HEK293 (cell line): ENCODE results near the gene TANGO2.
A peak's percentile ranks its signal among the peaks of the same experiment; 100 is the strongest.

Experiments
- CTCF ChIA-PET: fragments of 350-600 bp; formaldehyde crosslinking; extraction: SDS; loops from one replicate; lab custom pipeline; 2021; ENCODE audit warnings: antibody characterized with exemption; lab: Yijun Ruan, JAX
- POLR2A ChIA-PET: fragments of 300-600 bp; formaldehyde crosslinking; extraction: SDS; loops from one replicate; lab custom pipeline; 2020; ENCODE audit warnings: antibody characterized with exemption, inconsistent platforms; lab: Yijun Ruan, JAX
- H3K27ac ChIP-seq: fragments of 200-500 bp; sonication (Bioruptor generic); 2 replicates; pipeline ENCODE4 v1.5.1; 2014; ENCODE audit warnings: low read depth, low read length, control low read depth, inconsistent platforms; ENCODE audit errors: extremely low read depth
- H3K36me3 ChIP-seq, 2 experiments: fragments of 200-500 bp in 1 of 2; sonication (Bioruptor generic) in 1 of 2; 1 replicate in 1 of 2; 2 replicates in 1 of 2; pipeline ENCODE4 v1.5.1; 2014 to 2017; ENCODE audit warnings: inconsistent platforms in 2 of 2, low read length in 2 of 2; ENCODE audit not compliant: control insufficient read depth in 2 of 2, insufficient read depth in 1 of 2
- H3K4me1 ChIP-seq: fragments of 200-500 bp; sonication (Bioruptor generic); 2 replicates; pipeline ENCODE4 v1.5.1; 2014; ENCODE audit warnings: mild to moderate bottlenecking, low read length, inconsistent platforms; ENCODE audit not compliant: control insufficient read depth, insufficient read depth
- H3K4me3 ChIP-seq: 2 replicates; pipeline ENCODE4 v1.5.1; 2011; ENCODE audit warnings: low read depth, mild to moderate bottlenecking, control low read depth, low read length, moderate library complexity
- H3K9me3 ChIP-seq: fragments of 200-500 bp; sonication (Bioruptor generic); 2 replicates; pipeline ENCODE4 v1.5.1; 2014; ENCODE audit warnings: low read depth, low read length, inconsistent platforms; ENCODE audit not compliant: control insufficient read depth, insufficient read depth
- GFI1B ChIP-seq: fragments of 450-650 bp; formaldehyde crosslinking; IDR thresholded peaks from 2 replicates; pipeline ENCODE4 v1.5.1; 2016; ENCODE audit warnings: missing biosample characterization, missing genetic modification characterization
- GLIS1 ChIP-seq: fragments of 450-650 bp; formaldehyde crosslinking; IDR thresholded peaks from 2 replicates; pipeline ENCODE4 v1.5.1; 2016; ENCODE audit warnings: missing biosample characterization, missing genetic modification characterization
- SP3 ChIP-seq: fragments of 450-650 bp; formaldehyde crosslinking; IDR thresholded peaks from 2 replicates; pipeline ENCODE4 v1.5.1; 2016; ENCODE audit warnings: missing biosample characterization, missing genetic modification characterization
- ZFHX2 ChIP-seq: fragments of 450-650 bp; formaldehyde crosslinking; conservative IDR thresholded peaks from 2 replicates; pipeline ENCODE4 v1.5.1; 2016; ENCODE audit warnings: missing biosample characterization, missing genetic modification characterization
- ZIC2 ChIP-seq: fragments of 450-650 bp; formaldehyde crosslinking; IDR thresholded peaks from 2 replicates; pipeline ENCODE4 v1.5.1; 2016; ENCODE audit warnings: missing biosample characterization, missing genetic modification characterization
- ZNF138 ChIP-seq: fragments of 450-650 bp; formaldehyde crosslinking; IDR thresholded peaks from 2 replicates; pipeline ENCODE4 v1.5.1; 2016; ENCODE audit warnings: missing biosample characterization, missing genetic modification characterization, borderline replicate concordance
- ZNF175 ChIP-seq: fragments of 450-650 bp; formaldehyde crosslinking; IDR thresholded peaks from 2 replicates; pipeline ENCODE4 v1.5.1; 2016; ENCODE audit warnings: missing biosample characterization, missing genetic modification characterization
- ZNF18 ChIP-seq: fragments of 450-650 bp; formaldehyde crosslinking; IDR thresholded peaks from 2 replicates; pipeline ENCODE4 v1.5.1; 2016; ENCODE audit warnings: missing biosample characterization, missing genetic modification characterization
- ZNF214 ChIP-seq: fragments of 450-650 bp; formaldehyde crosslinking; IDR thresholded peaks from 2 replicates; pipeline ENCODE4 v1.5.1; 2017; ENCODE audit warnings: missing biosample characterization, mild to moderate bottlenecking, missing genetic modification characterization, borderline replicate concordance
- ZNF362 ChIP-seq: fragments of 450-650 bp; formaldehyde crosslinking; IDR thresholded peaks from 2 replicates; pipeline ENCODE4 v1.5.1; 2016; ENCODE audit warnings: missing biosample characterization, missing genetic modification characterization
- ZNF391 ChIP-seq: fragments of 450-650 bp; formaldehyde crosslinking; IDR thresholded peaks from 2 replicates; pipeline ENCODE4 v1.5.1; 2016; ENCODE audit warnings: low read depth, missing biosample characterization, missing genetic modification characterization, borderline replicate concordance
- ZNF433 ChIP-seq: fragments of 450-650 bp; formaldehyde crosslinking; IDR thresholded peaks from 2 replicates; pipeline ENCODE4 v1.5.1; 2016; ENCODE audit warnings: missing biosample characterization, missing genetic modification characterization, low read depth
- ZNF549 ChIP-seq: fragments of 450-650 bp; IDR thresholded peaks from 2 replicates; pipeline ENCODE4 v1.5.1; 2018; ENCODE audit warnings: missing biosample characterization, missing genetic modification characterization, mild to moderate bottlenecking, inconsistent platforms, moderate library complexity
- ZNF664 ChIP-seq: fragments of 450-650 bp; formaldehyde crosslinking; IDR thresholded peaks from 2 replicates; pipeline ENCODE4 v1.5.1; 2016; ENCODE audit warnings: missing biosample characterization, missing genetic modification characterization
- ZNF677 ChIP-seq: fragments of 450-650 bp; IDR thresholded peaks from 2 replicates; pipeline ENCODE4 v1.5.0; 2018; ENCODE audit warnings: missing biosample characterization, mild to moderate bottlenecking, missing genetic modification characterization, moderate library complexity
- ZNF837 ChIP-seq: fragments of 450-650 bp; formaldehyde crosslinking; IDR thresholded peaks from 2 replicates; pipeline ENCODE4 v1.5.1; 2016; ENCODE audit warnings: missing biosample characterization, missing genetic modification characterization
- ZNF843 ChIP-seq: fragments of 450-650 bp; formaldehyde crosslinking; IDR thresholded peaks from 2 replicates; pipeline ENCODE4 v1.5.1; 2016; ENCODE audit warnings: missing biosample characterization, missing genetic modification characterization
- ZSCAN23 ChIP-seq: fragments of 450-650 bp; formaldehyde crosslinking; IDR thresholded peaks from 2 replicates; pipeline ENCODE4 v1.5.1; 2016; ENCODE audit warnings: missing biosample characterization, missing genetic modification characterization
- ZXDB ChIP-seq: fragments of 450-650 bp; formaldehyde crosslinking; IDR thresholded peaks from 2 replicates; pipeline ENCODE4 v1.5.1; 2016; ENCODE audit warnings: missing biosample characterization, missing genetic modification characterization
- TF ChIP-seq, protein P1 (sequence below): fragments of 450-650 bp; formaldehyde crosslinking; optimal IDR thresholded peaks from 2 replicates; pipeline ENCODE3; 2016; ENCODE audit warnings: missing biosample characterization, mild to moderate bottlenecking, missing genetic modification characterization
- TF ChIP-seq, protein P2 (sequence below): fragments of 450-650 bp; formaldehyde crosslinking; IDR thresholded peaks from 2 replicates; pipeline ENCODE4 v1.5.1; 2017; ENCODE audit warnings: missing biosample characterization, mild to moderate bottlenecking, missing genetic modification characterization, moderate library complexity

TANGO2 gene

GRCh38 chr22:20056696-20057386 lies 35.9 kb downstream of the TANGO2 start:
- CTCF ChIA-PET = interaction anchor here (0.5 kb wide), 1 partner anchor 19 kb away, joined by 3 read pairs; no protein-coding TSS in a partner anchor
- Histone ChIP-seq H3K27ac (no peak overlapping the region), H3K4me3 (no peak overlapping the region)
- POLR2A ChIA-PET = interaction anchor here (0.6 kb wide), 1 partner anchor 12 kb away, joined by 10 read pairs; no protein-coding TSS in a partner anchor
- TF ChIP-seq ZFHX2 (tag by site-specific recombination) (peak; percentile 12; the same call in 1 of the 2 replicates), ZNF837 (tag by site-specific recombination) (no peak), ZNF433 (tag by site-specific recombination) (no peak)
- TF ChIP-seq, all 188 proteins: peak for 1
- no peaks in the 10 kb centered on the region for H3K9me3 ChIP-seq
- peaks cover 0 to 64% of the 10 kb centered on the region in 2 experiments; a peak in 1 of 3 replicates for H3K36me3 ChIP-seq
- no peaks in the 10 kb centered on the region for H3K4me1 ChIP-seq

DNA sequence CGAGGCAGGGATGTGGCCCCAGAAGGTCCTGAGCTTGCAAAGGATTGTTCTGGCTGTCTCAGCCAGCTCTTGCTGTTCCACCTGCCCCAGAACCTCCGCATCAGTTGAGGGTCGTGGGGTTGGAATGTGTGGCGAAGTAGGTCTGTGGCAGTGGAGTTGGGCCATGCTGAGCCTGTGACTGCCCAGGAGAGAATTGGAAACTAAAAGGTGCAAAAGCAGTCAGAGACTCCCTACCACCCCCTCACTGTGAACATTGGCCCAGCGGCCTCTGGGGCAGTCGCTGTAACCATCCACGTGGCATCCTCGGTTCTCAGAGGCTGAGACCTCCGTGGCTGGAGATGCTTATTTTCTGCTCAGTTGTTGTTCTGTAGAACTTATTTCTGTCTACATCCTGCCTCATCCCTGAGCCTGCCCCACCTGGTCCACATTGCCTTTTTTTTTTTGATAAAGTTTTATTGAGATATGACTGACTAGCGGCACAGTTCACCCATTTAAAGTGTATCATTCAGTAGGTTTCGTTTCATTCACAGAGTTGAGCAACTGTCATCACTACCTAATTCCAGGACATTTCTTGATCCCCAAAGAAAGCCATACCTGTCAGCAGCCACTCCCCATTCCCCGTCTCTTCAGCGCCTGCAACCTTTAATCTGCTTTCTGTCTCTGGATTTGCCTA lies 36.8 kb downstream of the TANGO2 start:
- no peaks in the 10 kb centered on the region for H3K4me1 ChIP-seq
- TF ChIP-seq ZIC2 (tag by site-specific recombination) = no peak
- no peak for TF ChIP-seq ZXDB (tag by site-specific recombination)
- no peak for TF ChIP-seq GLIS1 (tag by site-specific recombination)
- TF ChIP-seq ZNF138 (tag by site-specific recombination) = no peak
- TF ChIP-seq ZNF677 (tag by site-specific recombination) = no peak
- peak; percentile 86 for TF ChIP-seq ZNF664 (tag by site-specific recombination)
- TF ChIP-seq ZSCAN23 (tag by site-specific recombination) = no peak
- no peak for TF ChIP-seq ZNF214
- TF ChIP-seq, all 188 proteins: peak for 1
- Histone ChIP-seq H3K27ac (no peak overlapping the region), H3K4me3 (no peak overlapping the region), H3K36me3 (peaks cover 0 to 59% of the 10 kb centered on the region in 2 experiments; a peak in 1 of 3 replicates), H3K9me3 (no peaks in the 10 kb centered on the region)
- POLR2A ChIA-PET = no interaction called here
- CTCF ChIA-PET = interaction anchor here (0.5 kb wide), 1 partner anchor 20 kb away, joined by 3 read pairs; no protein-coding TSS in a partner anchor

- Histone ChIP-seq H3K36me3 (peaks cover 0 to 55% of the 10 kb centered on the region in 2 experiments; a peak in 1 of 3 replicates), H3K4me3 (no peak overlapping the region), H3K27ac (no peak overlapping the region), H3K9me3 (no peaks in the 10 kb centered on the region), H3K4me1 (no peaks in the 10 kb centered on the region)
- ChIA-PET POLR2A (interaction anchor here (0.7 to 1.0 kb wide), 3 partner anchors 11 to 21 kb away, joined by 3 to 5 read pairs (median 3); partner anchors contain the start of gene DGCR8), CTCF (interaction anchor here (0.6 kb wide), 2 partner anchors 14 to 57 kb away, joined by 3 to 4 read pairs; no protein-coding TSS in a partner anchor)
- TF ChIP-seq, protein P1, sequence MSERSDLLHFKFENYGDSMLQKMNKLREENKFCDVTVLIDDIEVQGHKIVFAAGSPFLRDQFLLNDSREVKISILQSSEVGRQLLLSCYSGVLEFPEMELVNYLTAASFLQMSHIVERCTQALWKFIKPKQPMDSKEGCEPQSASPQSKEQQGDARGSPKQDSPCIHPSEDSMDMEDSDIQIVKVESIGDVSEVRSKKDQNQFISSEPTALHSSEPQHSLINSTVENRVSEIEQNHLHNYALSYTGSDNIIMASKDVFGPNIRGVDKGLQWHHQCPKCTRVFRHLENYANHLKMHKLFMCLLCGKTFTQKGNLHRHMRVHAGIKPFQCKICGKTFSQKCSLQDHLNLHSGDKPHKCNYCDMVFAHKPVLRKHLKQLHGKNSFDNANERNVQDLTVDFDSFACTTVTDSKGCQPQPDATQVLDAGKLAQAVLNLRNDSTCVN (tag by site-specific recombination) = no peak
- TF ChIP-seq GFI1B (tag by site-specific recombination) = no peak
- no peak for TF ChIP-seq SP3
- no peak for TF ChIP-seq ZNF18 (tag by site-specific recombination)
- no peak for TF ChIP-seq ZNF843 (tag by site-specific recombination)
- TF ChIP-seq ZNF391 = no peak
- TF ChIP-seq ZNF362 (tag by site-specific recombination) = no peak
- TF ChIP-seq ZNF175 = no peak
- no peak for TF ChIP-seq ZFHX2 (tag by site-specific recombination)
- no peak for TF ChIP-seq ZNF549 (tag by site-specific recombination)
- TF ChIP-seq, protein P2, sequence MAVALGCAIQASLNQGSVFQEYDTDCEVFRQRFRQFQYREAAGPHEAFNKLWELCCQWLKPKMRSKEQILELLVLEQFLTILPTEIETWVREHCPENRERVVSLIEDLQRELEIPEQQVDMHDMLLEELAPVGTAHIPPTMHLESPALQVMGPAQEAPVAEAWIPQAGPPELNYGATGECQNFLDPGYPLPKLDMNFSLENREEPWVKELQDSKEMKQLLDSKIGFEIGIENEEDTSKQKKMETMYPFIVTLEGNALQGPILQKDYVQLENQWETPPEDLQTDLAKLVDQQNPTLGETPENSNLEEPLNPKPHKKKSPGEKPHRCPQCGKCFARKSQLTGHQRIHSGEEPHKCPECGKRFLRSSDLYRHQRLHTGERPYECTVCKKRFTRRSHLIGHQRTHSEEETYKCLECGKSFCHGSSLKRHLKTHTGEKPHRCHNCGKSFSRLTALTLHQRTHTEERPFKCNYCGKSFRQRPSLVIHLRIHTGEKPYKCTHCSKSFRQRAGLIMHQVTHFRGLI (tag by site-specific recombination) = no peak
Measured at GRCh38 chr22:20058989-20059770, 38.3 kb downstream of the TANGO2 start.
